ENCODE results near the gene NFIA. TPM values are rescaled to one million over a fixed set of nuclear protein-coding genes. Genes with fewer than 3 reads are reported as not detected.

NFIA gene
- total and polyA plus RNA-seq, 2 of the 13 experiments (the other 11 are each of a cell fraction or from before 2014, with no cell fraction given) = 14.7 to 28.5 TPM

- Histone ChIP-seq H3K4me2 (ENCODE audit: low read depth, low read length) (no peak overlapping the region), H3K79me2 (ENCODE audit: insufficient read depth, low read length) (peaks cover 94% of the 10 kb centered on the region), H3K36me3 (replicated peaks in 1 of 2; ENCODE audit: control insufficient read depth in 1 of 2, insufficient read depth in 2 of 2, low read length in 2 of 2) (peaks cover 1 to 15% of the 10 kb centered on the region in 2 experiments), H3K4me1 (ENCODE audit: insufficient read depth, low read length) (peaks cover 54% of the 10 kb centered on the region), H2AFZ (ENCODE audit: low read length) (no peak overlapping the region), H3K4me3 (replicated peaks in 1 of 3; ENCODE audit: insufficient read depth in 1 of 3, low read depth in 2 of 3, low read length in 3 of 3) (no peak overlapping the region), H3K27me3 (ENCODE audit: control insufficient read depth in 1 of 2, insufficient read depth in 2 of 2, low read length in 2 of 2) (no peaks in the 10 kb centered on the region), H3K9ac (ENCODE audit: insufficient read depth, low read depth, low read length) (no peak overlapping the region), H3K27ac (ENCODE audit: extremely low read length, insufficient read depth, low read length) (no peak overlapping the region), H3K9me3 (ENCODE audit: low read length) (no peaks in the 10 kb centered on the region), H4K20me1 (ENCODE audit: insufficient read depth, low read length) (peaks cover 3% of the 10 kb centered on the region; the same call in 1 of the 2 replicates)
- DNase-seq (ENCODE audit: low spot score) = no peak
- intact Hi-C loops (cut with micrococcal nuclease; ENCODE audit: unreplicated experiment) = loop anchor here (10.0 kb wide), 1 partner anchor 165 kb away; no protein-coding TSS in a partner anchor
- in situ Hi-C loops (cut with HindIII; ENCODE audit: extremely low pct_ligation_motif_present, low pct_unique_long_range_greater_than_20kb) = no loop called here
- ChIA-PET CTCF (ENCODE audit: low intra/inter-chr PET ratio, low total read pairs) (no interaction called here), POLR2A (no interaction called here)
- no TSS peak for BruUV-seq (replicated peaks)
- FAIRE-seq = no peak
- 95% methylated on average over 7 of the region's 7 CpGs for WGBS (ENCODE audit: low lambda C conversion rate)
- no peak for ATAC-seq
- TF ChIP-seq ZNF7 (CRISPR knock-in tag; IDR thresholded peaks at IDR 0.05) = no peak
- TF ChIP-seq ZNF329 (CRISPR knock-in tag; IDR thresholded peaks at IDR 0.05; ENCODE audit: low read depth) = no peak
- no peak for TF ChIP-seq ZNF10 (CRISPR knock-in tag; IDR thresholded peaks at IDR 0.05; ENCODE audit: borderline replicate concordance, low read depth)
- no peak for TF ChIP-seq ZNF512 (CRISPR knock-in tag; IDR thresholded peaks at IDR 0.05)
- no peak for TF ChIP-seq KLF13 (CRISPR knock-in tag; IDR thresholded peaks at IDR 0.05)
- no peak for TF ChIP-seq ZNF12 (CRISPR knock-in tag; IDR thresholded peaks at IDR 0.05)
- no peak for TF ChIP-seq ZSCAN20 (CRISPR knock-in tag; IDR thresholded peaks at IDR 0.05; ENCODE audit: borderline replicate concordance)
- TF ChIP-seq GTF3A (CRISPR knock-in tag; conservative IDR thresholded peaks at IDR 0.05) = no peak
- TF ChIP-seq YEATS4 (CRISPR knock-in tag; IDR thresholded peaks at IDR 0.05; ENCODE audit: borderline replicate concordance) = no peak
- TF ChIP-seq KIAA2018 (CRISPR knock-in tag; IDR thresholded peaks at IDR 0.05; ENCODE audit: borderline replicate concordance) = no peak
- TF ChIP-seq ZBTB38 (CRISPR knock-in tag; IDR thresholded peaks at IDR 0.05) = no peak
- no peak for TF ChIP-seq SKIL (CRISPR knock-in tag; IDR thresholded peaks at IDR 0.05; ENCODE audit: borderline replicate concordance)
Measured at GRCh38 chr1:61139775-61140549, 57.6 kb downstream of the NFIA start.
